SK-N-SH (cell line): ENCODE data around the gene SMIM20. TPM values are rescaled to one million over a fixed set of nuclear protein-coding genes. Genes with fewer than 3 reads are reported as not detected.

Experiments used
- CTCF ChIA-PET: fragments of 300-600, 350-600 bp; formaldehyde crosslinking; extraction: SDS; loops from one replicate; lab custom pipeline; 2021; lab: Yijun Ruan, JAX
- POLR2A ChIA-PET: fragments of 350-600 bp; sonication (Branson Sonifier 250); formaldehyde crosslinking; extraction: SDS; loops from one replicate; lab custom pipeline; 2020; ENCODE audit warnings: antibody characterized with exemption, inconsistent platforms; lab: Yijun Ruan, JAX
- DNase-seq: peaks from one replicate; pipeline ENCODE4 v3.0.0; 2012
- H2AFZ ChIP-seq: fragments of 200-600 bp; sonication (generic); 2 replicates; pipeline ENCODE4 v1.8.1; 2016; ENCODE audit warnings: antibody characterized with exemption, mild to moderate bottlenecking, low read depth
- H3F3A ChIP-seq: fragments of 200-600 bp; sonication (generic); replicated peaks from 2 replicates; pipeline ENCODE3; 2016; ENCODE audit warnings: antibody characterized with exemption, mild to moderate bottlenecking; ENCODE audit not compliant: insufficient read depth
- H3K27ac ChIP-seq, 2 experiments: fragments of 200-500 bp in 1 of 2; fragments of 200-600 bp in 1 of 2; sonication (Bioruptor generic) in 1 of 2; sonication (generic), shearing (Covaris generic) in 1 of 2; 2 replicates each; pipeline versions ENCODE4 v1.5.1 to v1.6.1; 2014 to 2016; ENCODE audit warnings: low read depth in 2 of 2, inconsistent platforms in 1 of 2, low read length in 1 of 2, mild to moderate bottlenecking in 1 of 2, mixed read lengths in 1 of 2
- H3K27me3 ChIP-seq: fragments of 200-600 bp; sonication (generic), shearing (Covaris generic); 2 replicates; pipeline ENCODE4 v1.6.1; 2016; ENCODE audit warnings: mixed run types; ENCODE audit not compliant: insufficient read depth
- H3K36me3 ChIP-seq, 2 experiments: fragments of 200-500 bp in 1 of 2; fragments of 200-600 bp in 1 of 2; sonication (Bioruptor generic) in 1 of 2; sonication (generic) in 1 of 2; replicated peaks in 1 of 2; 2 replicates each; pipeline versions ENCODE3 to v1.5.1; 2014 to 2016; ENCODE audit warnings: low read length in 1 of 2, mild to moderate bottlenecking in 1 of 2; ENCODE audit not compliant: insufficient read depth in 2 of 2, control insufficient read depth in 1 of 2
- H3K4me1 ChIP-seq, 2 experiments: fragments of 200-500 bp in 1 of 2; fragments of 200-600 bp in 1 of 2; sonication (Bioruptor generic) in 1 of 2; sonication (generic), shearing (Covaris generic) in 1 of 2; 2 replicates each; pipeline versions ENCODE4 v1.5.1 to v1.6.1; 2014 to 2016; ENCODE audit warnings: low read depth in 1 of 2, low read length in 1 of 2, mixed run types in 1 of 2; ENCODE audit not compliant: insufficient read depth in 2 of 2, control insufficient read depth in 1 of 2
- H3K4me2 ChIP-seq: fragments of 200-600 bp; sonication (generic), shearing (Covaris generic); 2 replicates; pipeline ENCODE4 v1.6.1; 2017; ENCODE audit warnings: mixed run types
- H3K4me3 ChIP-seq, 2 experiments: fragments of 200-500 bp in 1 of 2; fragments of 200-600 bp in 1 of 2; sonication (Bioruptor generic) in 1 of 2; sonication (generic), shearing (Covaris generic) in 1 of 2; 2 replicates each; pipeline versions ENCODE4 v1.5.1 to v1.8.1; 2014 to 2016; ENCODE audit warnings: low read depth in 2 of 2, inconsistent platforms in 1 of 2, low read length in 1 of 2, mild to moderate bottlenecking in 1 of 2, mixed read lengths in 1 of 2, moderate library complexity in 1 of 2
- H3K79me2 ChIP-seq: fragments of 200-600 bp; sonication (generic); 2 replicates; pipeline ENCODE4 v1.8.1; 2017; ENCODE audit warnings: mild to moderate bottlenecking; ENCODE audit not compliant: insufficient read depth
- H3K9ac ChIP-seq: fragments of 200-600 bp; sonication (generic); 2 replicates; pipeline ENCODE4 v1.6.1; 2017; ENCODE audit warnings: mixed run types
- H3K9me2 ChIP-seq: fragments of 200-600 bp; sonication (generic); 2 replicates; pipeline ENCODE4 v1.6.1; 2017; ENCODE audit warnings: mixed run types
- H3K9me3 ChIP-seq: fragments of 200-600 bp; sonication (generic); 2 replicates; pipeline ENCODE4 v1.6.1; 2017; ENCODE audit warnings: mixed run types, mild to moderate bottlenecking, moderate library complexity
- H4K20me1 ChIP-seq: fragments of 200-600 bp; sonication (generic); 2 replicates; pipeline ENCODE4 v1.6.1; 2017; ENCODE audit warnings: mild to moderate bottlenecking, mixed run types; ENCODE audit not compliant: insufficient read depth
- EP300 ChIP-seq, 2 experiments: IDR thresholded peaks; 2 replicates each; pipeline versions ENCODE4 v1.4.0 to v1.6.1; 2012; ENCODE audit warnings: borderline replicate concordance in 1 of 2, low read depth in 1 of 2, low read length in 1 of 2
- FOSL2 ChIP-seq: IDR thresholded peaks from 2 replicates; pipeline ENCODE4 v1.4.0; 2012; ENCODE audit warnings: low read depth, mild to moderate bottlenecking, moderate library complexity, borderline replicate concordance
- JUND ChIP-seq: IDR thresholded peaks from 2 replicates; pipeline ENCODE4 v1.4.0; 2012
- RFX5 ChIP-seq: IDR thresholded peaks from 2 replicates; pipeline ENCODE4 v1.6.1; 2012; ENCODE audit warnings: mild to moderate bottlenecking, improper control_type of control experiment, low read length
- SIN3A ChIP-seq: IDR thresholded peaks from 2 replicates; pipeline ENCODE4 v1.6.1; 2012; ENCODE audit warnings: low read depth, mild to moderate bottlenecking, low read length, moderate library complexity, borderline replicate concordance
- TCF12 ChIP-seq: IDR thresholded peaks from 2 replicates; pipeline ENCODE4 v1.4.0; 2012
- WGBS: methylation state at CpG from one replicate; pipeline ENCODE4 v1.1.6; 2017; ENCODE audit warnings: low lambda C conversion rate; 5-methylcytosine and 5-hydroxymethylcytosine counted together
- polyA plus RNA-seq, 3 experiments: library from polyadenylated mRNA; depleted of rRNA; stranded (reverse); fragments of >200 nt; gene quantifications; 2 replicates each; pipeline ENCODE4 v1.2.3, GENCODE V29; 2012
- TF ChIP-seq, protein P1 (sequence below): fragments of 150-350 bp; IDR thresholded peaks from 2 replicates; pipeline ENCODE4 v1.6.1; 2017; ENCODE audit warnings: antibody characterized with exemption, low read length, low read depth, borderline replicate concordance
- TF ChIP-seq, protein P2 (sequence below): fragments of 200-600 bp; sonication (generic); IDR thresholded peaks from 2 replicates; pipeline ENCODE4 v1.6.1; 2017; ENCODE audit warnings: antibody characterized with exemption, mild to moderate bottlenecking, moderate library complexity
- TF ChIP-seq, protein P3 (sequence below): fragments of 150-350 bp; IDR thresholded peaks from 2 replicates; pipeline ENCODE4 v1.6.1; 2016; ENCODE audit warnings: mild to moderate bottlenecking, low read depth, low read length

SMIM20 gene
- polyA plus RNA-seq, 1 of the 3 experiments (the other 2 are of a cell fraction), result 39.4 TPM

- ChIA-PET CTCF (interaction anchor here (0.9 to 1.4 kb wide), 2 partner anchors 15 to 19 kb away, joined by 4 read pairs; no protein-coding TSS in a partner anchor), POLR2A (interaction anchor here (0.9 kb wide), 1 partner anchor 8 kb away, joined by 4 read pairs; no protein-coding TSS in a partner anchor)
- Histone ChIP-seq H3K4me2 (no peak overlapping the region), H3K79me2 (no peaks in the 10 kb centered on the region), H3K27me3 (no peaks in the 10 kb centered on the region), H3K9ac (no peak overlapping the region), H3K4me3 (no peak overlapping the region), H3K36me3 (no peaks in the 10 kb centered on the region), H3K9me2 (no peaks in the 10 kb centered on the region), H3K9me3 (no peaks in the 10 kb centered on the region), H2AFZ (no peak overlapping the region), H3K27ac (no peak overlapping the region), H4K20me1 (no peaks in the 10 kb centered on the region), H3K4me1 (no peaks in the 10 kb centered on the region), H3F3A (no peaks in the 10 kb centered on the region)
- no peak for DNase-seq
- 63% methylated on average over 12 of the region's 13 CpGs for WGBS
- TF ChIP-seq JUND, result no peak
- TF ChIP-seq RFX5, result no peak
- TF ChIP-seq FOSL2, result no peak
- TF ChIP-seq, protein P1, sequence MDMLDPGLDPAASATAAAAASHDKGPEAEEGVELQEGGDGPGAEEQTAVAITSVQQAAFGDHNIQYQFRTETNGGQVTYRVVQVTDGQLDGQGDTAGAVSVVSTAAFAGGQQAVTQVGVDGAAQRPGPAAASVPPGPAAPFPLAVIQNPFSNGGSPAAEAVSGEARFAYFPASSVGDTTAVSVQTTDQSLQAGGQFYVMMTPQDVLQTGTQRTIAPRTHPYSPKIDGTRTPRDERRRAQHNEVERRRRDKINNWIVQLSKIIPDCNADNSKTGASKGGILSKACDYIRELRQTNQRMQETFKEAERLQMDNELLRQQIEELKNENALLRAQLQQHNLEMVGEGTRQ, result no peak
Observed at GRCh38 chr4:25970226-25970675, 56.2 kb downstream of the SMIM20 start.

DNA sequence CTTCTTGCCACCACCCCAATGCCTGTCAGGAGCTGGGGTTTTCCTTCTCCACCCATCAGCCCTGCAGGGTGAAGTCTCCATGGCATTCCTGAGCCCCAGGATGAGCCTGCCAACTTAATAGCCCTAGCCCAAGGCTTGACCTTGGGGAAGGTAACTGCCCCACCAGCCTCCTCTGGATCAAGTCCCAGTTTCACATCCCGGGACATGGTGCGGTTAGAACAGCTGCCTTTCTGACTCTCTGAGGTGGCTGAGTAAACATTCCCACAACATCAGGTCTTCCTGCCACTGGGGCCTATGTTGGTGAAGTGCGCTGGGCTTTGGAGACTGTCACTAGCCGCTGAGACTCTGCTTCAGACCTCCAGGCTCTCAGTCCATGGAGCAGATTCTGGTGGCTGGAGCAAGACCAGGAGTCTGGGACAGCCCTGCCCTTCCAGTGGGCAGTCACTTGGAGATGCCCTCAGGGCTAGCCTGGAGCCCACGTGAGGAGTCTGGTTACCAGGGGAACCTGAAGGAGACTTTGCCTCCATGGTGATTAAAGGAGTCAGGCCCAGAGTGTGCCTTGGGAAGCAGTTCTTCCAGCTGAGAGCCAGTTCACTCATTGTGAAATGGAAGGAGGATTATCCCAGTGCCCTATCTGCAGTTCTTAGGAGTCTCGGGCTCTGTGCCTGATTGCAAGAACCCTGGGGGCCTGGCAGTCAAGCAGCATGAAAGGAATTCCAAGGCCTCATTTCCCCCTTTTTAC, 56.8 kb downstream of the SMIM20 start:
- ChIA-PET CTCF (interaction anchor here (0.7 to 1.4 kb wide), 3 partner anchors 16 to 18 kb away, joined by 3 to 4 read pairs (median 4); no protein-coding TSS in a partner anchor), POLR2A (no interaction called here)
- DNase-seq, result no peak
- Histone ChIP-seq H3K27ac (no peak overlapping the region), H3K36me3 (no peaks in the 10 kb centered on the region), H3K4me2 (no peak overlapping the region), H3K27me3 (no peaks in the 10 kb centered on the region), H3K9me2 (no peaks in the 10 kb centered on the region), H4K20me1 (no peaks in the 10 kb centered on the region), H3K79me2 (no peaks in the 10 kb centered on the region), H2AFZ (no peak overlapping the region), H3K4me3 (no peak overlapping the region), H3K9ac (no peak overlapping the region), H3F3A (no peaks in the 10 kb centered on the region), H3K9me3 (no peaks in the 10 kb centered on the region), H3K4me1 (no peaks in the 10 kb centered on the region)
- 44% methylated on average over 4 of the region's 6 CpGs for WGBS
- TF ChIP-seq, protein P2, sequence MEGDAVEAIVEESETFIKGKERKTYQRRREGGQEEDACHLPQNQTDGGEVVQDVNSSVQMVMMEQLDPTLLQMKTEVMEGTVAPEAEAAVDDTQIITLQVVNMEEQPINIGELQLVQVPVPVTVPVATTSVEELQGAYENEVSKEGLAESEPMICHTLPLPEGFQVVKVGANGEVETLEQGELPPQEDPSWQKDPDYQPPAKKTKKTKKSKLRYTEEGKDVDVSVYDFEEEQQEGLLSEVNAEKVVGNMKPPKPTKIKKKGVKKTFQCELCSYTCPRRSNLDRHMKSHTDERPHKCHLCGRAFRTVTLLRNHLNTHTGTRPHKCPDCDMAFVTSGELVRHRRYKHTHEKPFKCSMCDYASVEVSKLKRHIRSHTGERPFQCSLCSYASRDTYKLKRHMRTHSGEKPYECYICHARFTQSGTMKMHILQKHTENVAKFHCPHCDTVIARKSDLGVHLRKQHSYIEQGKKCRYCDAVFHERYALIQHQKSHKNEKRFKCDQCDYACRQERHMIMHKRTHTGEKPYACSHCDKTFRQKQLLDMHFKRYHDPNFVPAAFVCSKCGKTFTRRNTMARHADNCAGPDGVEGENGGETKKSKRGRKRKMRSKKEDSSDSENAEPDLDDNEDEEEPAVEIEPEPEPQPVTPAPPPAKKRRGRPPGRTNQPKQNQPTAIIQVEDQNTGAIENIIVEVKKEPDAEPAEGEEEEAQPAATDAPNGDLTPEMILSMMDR, result no peak
- TF ChIP-seq, protein P3, sequence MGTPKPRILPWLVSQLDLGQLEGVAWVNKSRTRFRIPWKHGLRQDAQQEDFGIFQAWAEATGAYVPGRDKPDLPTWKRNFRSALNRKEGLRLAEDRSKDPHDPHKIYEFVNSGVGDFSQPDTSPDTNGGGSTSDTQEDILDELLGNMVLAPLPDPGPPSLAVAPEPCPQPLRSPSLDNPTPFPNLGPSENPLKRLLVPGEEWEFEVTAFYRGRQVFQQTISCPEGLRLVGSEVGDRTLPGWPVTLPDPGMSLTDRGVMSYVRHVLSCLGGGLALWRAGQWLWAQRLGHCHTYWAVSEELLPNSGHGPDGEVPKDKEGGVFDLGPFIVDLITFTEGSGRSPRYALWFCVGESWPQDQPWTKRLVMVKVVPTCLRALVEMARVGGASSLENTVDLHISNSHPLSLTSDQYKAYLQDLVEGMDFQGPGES, result no peak
- TF ChIP-seq EP300 (IDR thresholded peaks at IDR 0.05; ENCODE audit: borderline replicate concordance in 1 of 2, low read depth in 1 of 2, low read length in 1 of 2) (no peak), TCF12 (no peak), SIN3A (no peak)
